Ecto neural progenitor cell (in vitro differentiated cells): ENCODE results near the gene WFDC8.
"Not testable (repeated sequence)": the region's sequence is repeated elsewhere in the genome, so short reads cannot be mapped to it uniquely, and the experiment has no call there.

ENCODE experiments used
- DNase-seq: peaks from one replicate; pipeline ENCODE4 v3.0.0-alpha.2; 2018; ENCODE audit warnings: low spot score

Gene WFDC8

GRCh38 chr20:45579184-45579583 is at the start of gene WFDC8:
Gene WFDC8, minus strand, starts transcription at chr20:45579284. Its CDS starts 37 bp downstream, at chr20:45579247.
- no peak for DNase-seq

GRCh38 chr20:45626540-45626939 is 47.5 kb upstream of the WFDC8 start:
- no peak for DNase-seq

GRCh38 chr20:45621593-45621992 is 42.5 kb upstream of the WFDC8 start:
- DNase-seq, result no peak

GRCh38 chr20:45617591-45617990 is 38.5 kb upstream of the WFDC8 start:
- no peak for DNase-seq

GRCh38 chr20:45612314-45612713 is 33.2 kb upstream of the WFDC8 start:
- DNase-seq, result no peak

- DNase-seq, result no peak
Measured at GRCh38 chr20:45611054-45611453, 32.0 kb upstream of the WFDC8 start.

- no peak for DNase-seq
Measured at GRCh38 chr20:45607810-45608209, 28.7 kb upstream of the WFDC8 start.

- DNase-seq, result no peak
Measured at GRCh38 chr20:45595235-45595634, 16.2 kb upstream of the WFDC8 start.

- DNase-seq, result no peak
Measured at GRCh38 chr20:45593498-45593897, 14.4 kb upstream of the WFDC8 start.

- DNase-seq, result no peak
Measured at GRCh38 chr20:45592574-45593189, 13.6 kb upstream of the WFDC8 start.

- no peak for DNase-seq
Measured at GRCh38 chr20:45589725-45590124, 10.6 kb upstream of the WFDC8 start.

GRCh38 chr20:45588800-45589199 is 9.7 kb upstream of the WFDC8 start:
- no peak for DNase-seq

GRCh38 chr20:45585986-45586385 is 6.9 kb upstream of the WFDC8 start:
- DNase-seq, result not testable (repeated sequence)

GRCh38 chr20:45584294-45584693 is 5.2 kb upstream of the WFDC8 start:
- not testable (repeated sequence) for DNase-seq

GRCh38 chr20:45583502-45583901 is 4.4 kb upstream of the WFDC8 start:
- DNase-seq, result no peak

- DNase-seq, result no peak
Measured at GRCh38 chr20:45581702-45582101, 2.6 kb upstream of the WFDC8 start.

GRCh38 chr20:45578231-45578630 is 853 bp downstream of the WFDC8 start:
- DNase-seq, result no peak

GRCh38 chr20:45576995-45577394 is 2.1 kb downstream of the WFDC8 start:
- DNase-seq, result no peak

- no peak for DNase-seq
Measured at GRCh38 chr20:45575931-45576330, 3.2 kb downstream of the WFDC8 start.

GRCh38 chr20:45569650-45570049 is 9.4 kb downstream of the WFDC8 start:
- DNase-seq, result not testable (repeated sequence)

GRCh38 chr20:45564760-45565276 is 14.3 kb downstream of the WFDC8 start:
- DNase-seq, result no peak

GRCh38 chr20:45555198-45555597 is 23.9 kb downstream of the WFDC8 start:
- DNase-seq, result no peak

- no peak for DNase-seq
Measured at GRCh38 chr20:45552456-45552855, 26.6 kb downstream of the WFDC8 start.

GRCh38 chr20:45550765-45551164 is 28.3 kb downstream of the WFDC8 start:
- no peak for DNase-seq
